GM12873 (cell line): ENCODE data around the gene WNT1.
A peak's percentile ranks its signal among the peaks of the same experiment; 100 is the strongest.

Experiments used
- CTCF ChIP-seq: IDR thresholded peaks from 2 replicates; pipeline ENCODE4 v1.5.1; 2012; ENCODE audit warnings: low read depth, mild to moderate bottlenecking, moderate library complexity, low read length, control low read depth; ENCODE audit not compliant: insufficient read depth; ENCODE audit errors: missing control alignments

Gene WNT1

GRCh38 chr12:48978741-48979601 is 849 bp downstream of the WNT1 start:
- no peak for TF ChIP-seq CTCF

GRCh38 chr12:48979602-48980388 is 1.7 kb downstream of the WNT1 start:
- no peak for TF ChIP-seq CTCF

- peak; percentile 29 for TF ChIP-seq CTCF
These were observed 2.3 kb downstream of the WNT1 start for GRCh38 chr12:48980389-48980952.

- TF ChIP-seq CTCF: no peak
These were observed 3.0 kb downstream of the WNT1 start for GRCh38 chr12:48980953-48981756.

- TF ChIP-seq CTCF: no peak
These were observed 3.6 kb downstream of the WNT1 start for GRCh38 chr12:48981757-48982157.

GRCh38 chr12:48982397-48983080 is 4.4 kb downstream of the WNT1 start:
- no peak for TF ChIP-seq CTCF
